Neural progenitor cell (in vitro differentiated cells): ENCODE results near the gene CGB5. TPM values are rescaled to one million over a fixed set of nuclear protein-coding genes. Genes with fewer than 3 reads are reported as not detected.
"Not testable (repeated sequence)": the region's sequence is repeated elsewhere in the genome, so short reads cannot be mapped to it uniquely, and the experiment has no call there.

Experiments used
- DNase-seq: peaks from one replicate; pipeline ENCODE4 v3.0.0-alpha.2; 2016; ENCODE audit warnings: low spot score
- H2AFZ ChIP-seq: fragments of 200-600 bp; sonication (generic); replicated peaks from 2 replicates; pipeline ENCODE4 v1.6.1; 2016; ENCODE audit warnings: antibody characterized with exemption
- H3F3A ChIP-seq: fragments of 200-600 bp; sonication (generic); 2 replicates; pipeline ENCODE4 v1.6.1; 2016; ENCODE audit warnings: antibody characterized with exemption, low read depth
- H3K27ac ChIP-seq: fragments of 200-600 bp; sonication (generic); 2 replicates; pipeline ENCODE4 v1.5.1; 2016; ENCODE audit warnings: mild to moderate bottlenecking
- H3K27me3 ChIP-seq: fragments of 200-600 bp; sonication (generic); 2 replicates; pipeline ENCODE4 v1.6.1; 2016; ENCODE audit warnings: mild to moderate bottlenecking, moderate library complexity
- H3K36me3 ChIP-seq: fragments of 200-600 bp; sonication (generic); 2 replicates; pipeline ENCODE4 v1.5.1; 2016
- H3K4me1 ChIP-seq: fragments of 200-600 bp; sonication (generic); 2 replicates; pipeline ENCODE4 v1.6.1; 2016; ENCODE audit warnings: mixed run types
- H3K4me2 ChIP-seq: fragments of 200-600 bp; sonication (generic); 2 replicates; pipeline ENCODE4 v1.6.1; 2016
- H3K4me3 ChIP-seq: fragments of 200-600 bp; sonication (generic); 2 replicates; pipeline ENCODE4 v1.5.1; 2016
- H3K79me2 ChIP-seq: fragments of 200-600 bp; sonication (generic); 2 replicates; pipeline ENCODE4 v1.6.1; 2016; ENCODE audit warnings: low read depth
- H3K9ac ChIP-seq: fragments of 200-600 bp; sonication (generic); 2 replicates; pipeline ENCODE4 v1.6.1; 2016
- H3K9me3 ChIP-seq: fragments of 200-600 bp; sonication (generic); 2 replicates; pipeline ENCODE4 v1.5.1; 2016; ENCODE audit warnings: low read depth
- H4K20me1 ChIP-seq: fragments of 200-600 bp; sonication (generic); 2 replicates; pipeline ENCODE4 v1.6.1; 2016; ENCODE audit warnings: low read depth
- H3K27ac Mint-ChIP-seq: 3 replicates; pipeline ENCODE4 v1.8.0; 2021; ENCODE audit warnings: mixed read lengths
- H3K27me3 Mint-ChIP-seq: 2 replicates; pipeline ENCODE4 v1.8.0; 2022; ENCODE audit warnings: low read depth, mild to moderate bottlenecking, inconsistent platforms, moderate library complexity, mixed read lengths; ENCODE audit not compliant: insufficient read depth
- H3K36me3 Mint-ChIP-seq: 3 replicates; pipeline ENCODE4 v1.8.0; 2021; ENCODE audit warnings: mixed read lengths
- H3K4me1 Mint-ChIP-seq: 3 replicates; pipeline ENCODE4 v1.8.0; 2021; ENCODE audit warnings: mixed read lengths
- H3K4me3 Mint-ChIP-seq: 3 replicates; pipeline ENCODE4 v1.8.0; 2021; ENCODE audit warnings: mild to moderate bottlenecking, moderate library complexity, mixed read lengths
- H3K9me3 Mint-ChIP-seq: 3 replicates; pipeline ENCODE4 v1.8.0; 2020; ENCODE audit warnings: mixed read lengths
- total RNA-seq: library from RNA; depleted of rRNA; stranded (reverse); fragments of >200 nt; gene quantifications from 2 replicates; pipeline ENCODE4 v1.2.3, GENCODE V29; 2015; ENCODE audit warnings: low replicate concordance
- TF ChIP-seq, protein P1 (sequence below): fragments of 200-600 bp; sonication (generic); IDR thresholded peaks from 2 replicates; pipeline ENCODE4 v1.5.1; 2017; ENCODE audit warnings: antibody characterized with exemption, mild to moderate bottlenecking

The CGB5 gene
- total RNA-seq, 1 donor from 2014 or later = not detected

DNA sequence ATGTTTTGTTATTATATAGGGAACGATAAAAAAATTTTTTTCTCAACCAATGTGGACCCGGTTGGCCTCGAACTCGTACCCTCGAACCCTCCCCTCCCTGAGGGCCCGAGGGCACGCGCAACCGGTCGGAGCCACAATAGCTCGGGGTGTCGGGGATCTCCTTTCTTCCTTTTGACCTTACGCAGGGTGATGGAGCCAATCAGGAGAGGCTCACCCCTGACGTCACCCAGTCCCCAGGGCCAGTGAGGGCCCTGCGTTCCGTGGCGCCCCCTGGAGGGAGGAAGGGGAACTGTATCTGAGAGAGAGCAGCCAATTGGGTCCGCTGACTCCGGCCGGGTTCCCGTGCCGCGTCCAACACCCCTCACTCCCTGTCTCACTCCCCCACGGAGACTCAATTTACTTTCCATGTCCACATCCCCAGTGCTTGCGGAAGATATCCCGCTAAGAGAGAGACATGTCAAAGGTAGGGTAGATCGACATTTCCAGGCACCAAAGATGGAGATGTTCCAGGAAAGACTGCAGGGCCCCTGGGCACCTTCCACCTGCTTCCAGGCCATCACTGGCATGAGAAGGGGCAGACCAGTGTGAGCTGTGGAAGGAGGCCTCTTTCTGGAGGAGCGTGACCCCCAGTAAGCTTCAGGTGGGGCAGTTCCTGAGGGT is 11.9 kb upstream of the CGB5 start, which contains the start of gene CGB2:
Gene CGB2, plus strand, starts transcription at position 249 of the 660 bp plus-strand sequence. Its CDS starts 206 bp downstream, at position 455.
- not testable (repeated sequence) for H3K4me1 Mint-ChIP-seq, H3K27ac ChIP-seq, H3K79me2 ChIP-seq, H3K9me3 ChIP-seq, H3K9me3 Mint-ChIP-seq, H3F3A ChIP-seq, H2AFZ ChIP-seq, H3K4me2 ChIP-seq, H3K4me3 ChIP-seq, H4K20me1 ChIP-seq, H3K36me3 ChIP-seq, H3K27me3 ChIP-seq, H3K36me3 Mint-ChIP-seq, H3K27me3 Mint-ChIP-seq, H3K4me1 ChIP-seq, H3K27ac Mint-ChIP-seq, H3K4me3 Mint-ChIP-seq, H3K9ac ChIP-seq
- peak; percentile 50 for DNase-seq
- TF ChIP-seq, protein P1, sequence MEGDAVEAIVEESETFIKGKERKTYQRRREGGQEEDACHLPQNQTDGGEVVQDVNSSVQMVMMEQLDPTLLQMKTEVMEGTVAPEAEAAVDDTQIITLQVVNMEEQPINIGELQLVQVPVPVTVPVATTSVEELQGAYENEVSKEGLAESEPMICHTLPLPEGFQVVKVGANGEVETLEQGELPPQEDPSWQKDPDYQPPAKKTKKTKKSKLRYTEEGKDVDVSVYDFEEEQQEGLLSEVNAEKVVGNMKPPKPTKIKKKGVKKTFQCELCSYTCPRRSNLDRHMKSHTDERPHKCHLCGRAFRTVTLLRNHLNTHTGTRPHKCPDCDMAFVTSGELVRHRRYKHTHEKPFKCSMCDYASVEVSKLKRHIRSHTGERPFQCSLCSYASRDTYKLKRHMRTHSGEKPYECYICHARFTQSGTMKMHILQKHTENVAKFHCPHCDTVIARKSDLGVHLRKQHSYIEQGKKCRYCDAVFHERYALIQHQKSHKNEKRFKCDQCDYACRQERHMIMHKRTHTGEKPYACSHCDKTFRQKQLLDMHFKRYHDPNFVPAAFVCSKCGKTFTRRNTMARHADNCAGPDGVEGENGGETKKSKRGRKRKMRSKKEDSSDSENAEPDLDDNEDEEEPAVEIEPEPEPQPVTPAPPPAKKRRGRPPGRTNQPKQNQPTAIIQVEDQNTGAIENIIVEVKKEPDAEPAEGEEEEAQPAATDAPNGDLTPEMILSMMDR = peak; percentile 54

DNA sequence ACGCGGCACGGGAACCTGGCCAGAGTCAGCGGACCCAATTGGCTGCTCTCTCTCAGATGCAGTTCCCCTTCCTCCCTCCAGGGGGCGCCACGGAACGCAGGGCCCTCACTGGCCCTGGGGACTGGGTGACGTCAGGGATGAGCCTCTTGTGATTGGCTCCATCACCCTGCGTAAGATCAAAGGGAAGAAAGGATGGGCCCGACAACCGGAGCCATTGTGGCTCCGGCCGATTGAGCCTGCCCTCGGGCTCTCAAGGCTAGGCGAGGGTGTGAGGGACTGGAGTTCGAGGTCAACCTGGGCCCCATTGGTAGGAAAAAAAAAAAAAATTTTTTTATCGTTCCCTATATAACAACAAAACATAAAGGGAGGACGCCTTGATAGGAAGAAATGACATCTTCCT is 6.8 kb upstream of the CGB5 start, which contains the start of gene CGB1:
Gene CGB1, minus strand, starts transcription at position 81 of the 400 bp plus-strand sequence. CDS start 184 bp downstream, outside the sequence.
- not testable (repeated sequence) for H3K9me3 ChIP-seq, H3K27ac ChIP-seq, H3K9me3 Mint-ChIP-seq, H3K27me3 ChIP-seq, H3K4me3 ChIP-seq, H4K20me1 ChIP-seq, H3K27ac Mint-ChIP-seq, H3K27me3 Mint-ChIP-seq, H3K4me1 ChIP-seq, H3F3A ChIP-seq, H3K79me2 ChIP-seq, H3K9ac ChIP-seq, H2AFZ ChIP-seq, H3K36me3 ChIP-seq, H3K4me2 ChIP-seq, H3K36me3 Mint-ChIP-seq, H3K4me1 Mint-ChIP-seq
- TF ChIP-seq, protein P1 = peak; percentile 51
- peak; percentile 44 for DNase-seq
- H3K4me3 Mint-ChIP-seq = peak within 1 kb of the TSS; percentile 62

DNA sequence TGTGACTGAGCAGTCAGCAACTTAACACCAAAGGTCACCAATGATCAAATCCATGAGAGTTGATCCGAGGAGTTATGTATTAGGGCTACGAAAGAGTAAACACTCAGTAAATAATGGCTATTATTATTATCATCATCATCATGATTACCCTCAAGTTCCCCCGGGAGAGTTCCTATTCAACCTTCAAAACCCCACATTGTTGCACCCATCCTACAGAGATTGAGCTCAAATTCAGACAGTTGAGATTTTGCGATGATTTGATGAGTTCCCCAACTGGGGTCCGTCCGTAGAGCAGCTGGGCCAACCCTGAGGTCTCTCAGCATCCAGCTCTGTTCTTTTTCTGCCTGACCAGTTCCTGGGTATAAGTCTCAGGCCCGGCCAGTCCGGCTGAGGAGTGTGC is 5.5 kb upstream of the CGB5 start:
- not testable (repeated sequence) for H3F3A ChIP-seq, H3K27me3 Mint-ChIP-seq, H3K79me2 ChIP-seq, H3K4me3 ChIP-seq, H2AFZ ChIP-seq, H3K27me3 ChIP-seq, H3K36me3 Mint-ChIP-seq, H3K4me1 ChIP-seq, DNase-seq, H3K9me3 Mint-ChIP-seq, H3K9ac ChIP-seq, H3K4me1 Mint-ChIP-seq, H3K27ac ChIP-seq, H3K27ac Mint-ChIP-seq, H3K4me2 ChIP-seq, H3K36me3 ChIP-seq, H4K20me1 ChIP-seq, H3K9me3 ChIP-seq, H3K4me3 Mint-ChIP-seq

DNA sequence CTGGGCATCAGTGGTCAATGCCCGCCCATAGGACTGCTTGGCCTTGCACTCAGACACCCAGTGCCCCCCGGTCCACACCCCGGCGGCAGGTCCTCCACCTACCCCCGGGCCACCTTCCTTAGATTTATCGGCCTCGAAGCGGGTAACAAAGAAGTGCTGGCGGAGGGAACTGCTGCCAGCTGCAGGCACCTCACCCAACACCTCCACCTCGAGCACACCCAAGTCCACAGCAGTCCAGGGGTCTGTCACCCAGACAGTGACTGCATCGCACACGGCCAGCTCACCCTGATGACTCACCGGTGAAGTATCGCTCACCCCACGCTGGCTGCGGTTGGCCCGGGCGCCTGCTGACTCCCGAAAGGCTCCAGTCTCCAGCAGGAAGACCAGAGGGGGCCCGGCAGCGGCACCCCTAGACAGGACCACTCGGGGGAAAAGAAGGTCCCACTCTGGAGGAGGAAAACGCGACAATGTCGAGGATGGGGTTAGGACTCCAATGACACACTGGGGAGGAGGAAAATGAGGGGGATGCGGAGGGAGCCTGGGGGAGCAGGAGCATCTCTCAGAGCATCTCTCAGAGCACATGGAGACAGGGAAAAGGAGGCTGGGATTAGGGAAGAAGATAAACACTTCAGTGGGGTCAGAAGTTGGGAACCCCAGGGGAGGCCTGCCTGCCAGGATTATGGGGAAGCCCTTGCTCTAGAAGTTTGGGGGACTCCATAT is 4.9 kb upstream of the CGB5 start:
- DNase-seq, H3K9ac ChIP-seq, H3K27ac Mint-ChIP-seq, H3K27me3 Mint-ChIP-seq, H3K36me3 Mint-ChIP-seq, H3K36me3 ChIP-seq, H3K4me1 Mint-ChIP-seq, H3F3A ChIP-seq, H3K79me2 ChIP-seq, H3K4me2 ChIP-seq, H3K4me3 ChIP-seq, H3K4me3 Mint-ChIP-seq, H3K27ac ChIP-seq, H4K20me1 ChIP-seq, H3K27me3 ChIP-seq, H2AFZ ChIP-seq, H3K4me1 ChIP-seq, H3K9me3 ChIP-seq, H3K9me3 Mint-ChIP-seq: not testable (repeated sequence)

DNA sequence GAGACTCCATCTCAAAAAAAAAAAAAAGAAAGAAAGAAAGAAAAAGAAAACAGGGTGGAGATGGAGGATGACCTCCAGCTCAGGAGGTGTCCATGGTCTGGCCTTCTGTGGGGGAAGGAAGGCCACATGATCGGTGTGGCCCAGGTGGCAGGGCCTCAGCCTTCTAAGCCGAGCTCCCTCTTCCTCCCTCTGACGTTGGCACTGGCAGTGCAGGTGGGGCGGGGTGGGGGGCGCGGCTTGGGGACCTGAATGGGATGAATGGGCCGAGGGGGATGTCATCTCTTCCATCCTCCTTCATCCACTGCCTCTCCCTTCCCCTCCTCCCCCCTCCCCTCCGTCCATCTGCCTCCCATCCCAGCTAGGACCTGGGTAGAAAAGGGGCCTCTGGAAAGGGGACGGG is 3.9 kb upstream of the CGB5 start:
- not testable (repeated sequence) for H3K27ac ChIP-seq, H3K4me1 Mint-ChIP-seq, DNase-seq, H3K9ac ChIP-seq, H3K27me3 Mint-ChIP-seq, H3K9me3 ChIP-seq, H3K9me3 Mint-ChIP-seq, H3K79me2 ChIP-seq, H3K27ac Mint-ChIP-seq, H3K36me3 Mint-ChIP-seq, H3K4me2 ChIP-seq, H3K36me3 ChIP-seq, H3F3A ChIP-seq, H3K4me1 ChIP-seq, H4K20me1 ChIP-seq, H3K4me3 Mint-ChIP-seq, H3K27me3 ChIP-seq, H2AFZ ChIP-seq, H3K4me3 ChIP-seq
